SK-MEL-5 (cell line): ENCODE measurements around the gene VWC2. TPM values are rescaled to one million over a fixed set of nuclear protein-coding genes. Genes with fewer than 3 reads are reported as not detected.
A peak's percentile ranks its signal among the peaks of the same experiment; 100 is the strongest.

ENCODE experiments used
- DNase-seq: peaks from one replicate; pipeline ENCODE4 v3.0.0-alpha.2; 2016; ENCODE audit warnings: low read depth, low spot score
- in situ Hi-C: cut with HindIII; loops from 2 replicates; pipeline ENCODE4 v1.10.0; 2016; ENCODE audit warnings: low sequenced_read_pairs, high pct_unique_total_duplicates, low pct_unique_long_range_greater_than_20kb
- total RNA-seq: library from RNA; depleted of rRNA; stranded (reverse); fragments of >200 nt; shearing (Covaris generic); gene quantifications from 2 replicates; pipeline ENCODE4 v1.2.3, GENCODE V29; 2014

The VWC2 gene
- total RNA-seq, 1 experiment from 2014 or later = not detected

- peak; percentile 64 for DNase-seq
- in situ Hi-C loops = no loop called here
Observed at GRCh38 chr7:49776994-49777393, 3.6 kb downstream of the VWC2 start.

- in situ Hi-C loops = no loop called here
- no peak for DNase-seq
Observed at GRCh38 chr7:49778731-49779270, 5.4 kb downstream of the VWC2 start.

GRCh38 chr7:49780953-49781352 is 7.5 kb downstream of the VWC2 start:
- in situ Hi-C loops = no loop called here
- no peak for DNase-seq

- in situ Hi-C loops = no loop called here
- no peak for DNase-seq
Observed at GRCh38 chr7:49781996-49782395, 8.6 kb downstream of the VWC2 start.

GRCh38 chr7:49783446-49783845 is 10.0 kb downstream of the VWC2 start:
- no peak for DNase-seq
- in situ Hi-C loops = no loop called here

- no peak for DNase-seq
- in situ Hi-C loops = no loop called here
Observed at GRCh38 chr7:49787980-49788379, 14.5 kb downstream of the VWC2 start.

GRCh38 chr7:49788455-49789059 is 15.1 kb downstream of the VWC2 start:
- DNase-seq = no peak
- in situ Hi-C loops = no loop called here

GRCh38 chr7:49789736-49790135 is 16.3 kb downstream of the VWC2 start:
- in situ Hi-C loops = no loop called here

GRCh38 chr7:49790209-49790608 is 16.8 kb downstream of the VWC2 start:
- DNase-seq = no peak
- in situ Hi-C loops = no loop called here

More at GRCh38 chr7:49789736-49790135, 16.3 kb downstream of the VWC2 start:
- no peak for DNase-seq

GRCh38 chr7:49791088-49791741 is 17.8 kb downstream of the VWC2 start:
- in situ Hi-C loops = no loop called here
- DNase-seq = peak; percentile 37

- in situ Hi-C loops = no loop called here
- DNase-seq = no peak
Observed at GRCh38 chr7:49797987-49798660, 24.7 kb downstream of the VWC2 start.

- no peak for DNase-seq
- in situ Hi-C loops = no loop called here
Observed at GRCh38 chr7:49800031-49800430, 26.6 kb downstream of the VWC2 start.

- no peak for DNase-seq
- in situ Hi-C loops = no loop called here
Observed at GRCh38 chr7:49802600-49802999, 29.2 kb downstream of the VWC2 start.

GRCh38 chr7:49803812-49804211 is 30.4 kb downstream of the VWC2 start:
- in situ Hi-C loops = no loop called here
- DNase-seq = no peak

GRCh38 chr7:49805371-49806007 is 32.1 kb downstream of the VWC2 start:
- no peak for DNase-seq
- in situ Hi-C loops = no loop called here

GRCh38 chr7:49812534-49812933 is 39.1 kb downstream of the VWC2 start:
- in situ Hi-C loops = no loop called here
- DNase-seq = no peak

GRCh38 chr7:49817279-49817678 is 43.8 kb downstream of the VWC2 start:
- in situ Hi-C loops = no loop called here
- no peak for DNase-seq

GRCh38 chr7:49821181-49821580 is 47.7 kb downstream of the VWC2 start:
- in situ Hi-C loops = no loop called here
- no peak for DNase-seq
